NCI-H2196 (cell line): ENCODE results near the gene MTHFSD.

Experiments
- DNase-seq: peaks from one replicate; lab custom pipeline; 2025; ENCODE audit not compliant: unreplicated experiment; lab: John Stamatoyannopoulos, UW

Gene MTHFSD

DNA sequence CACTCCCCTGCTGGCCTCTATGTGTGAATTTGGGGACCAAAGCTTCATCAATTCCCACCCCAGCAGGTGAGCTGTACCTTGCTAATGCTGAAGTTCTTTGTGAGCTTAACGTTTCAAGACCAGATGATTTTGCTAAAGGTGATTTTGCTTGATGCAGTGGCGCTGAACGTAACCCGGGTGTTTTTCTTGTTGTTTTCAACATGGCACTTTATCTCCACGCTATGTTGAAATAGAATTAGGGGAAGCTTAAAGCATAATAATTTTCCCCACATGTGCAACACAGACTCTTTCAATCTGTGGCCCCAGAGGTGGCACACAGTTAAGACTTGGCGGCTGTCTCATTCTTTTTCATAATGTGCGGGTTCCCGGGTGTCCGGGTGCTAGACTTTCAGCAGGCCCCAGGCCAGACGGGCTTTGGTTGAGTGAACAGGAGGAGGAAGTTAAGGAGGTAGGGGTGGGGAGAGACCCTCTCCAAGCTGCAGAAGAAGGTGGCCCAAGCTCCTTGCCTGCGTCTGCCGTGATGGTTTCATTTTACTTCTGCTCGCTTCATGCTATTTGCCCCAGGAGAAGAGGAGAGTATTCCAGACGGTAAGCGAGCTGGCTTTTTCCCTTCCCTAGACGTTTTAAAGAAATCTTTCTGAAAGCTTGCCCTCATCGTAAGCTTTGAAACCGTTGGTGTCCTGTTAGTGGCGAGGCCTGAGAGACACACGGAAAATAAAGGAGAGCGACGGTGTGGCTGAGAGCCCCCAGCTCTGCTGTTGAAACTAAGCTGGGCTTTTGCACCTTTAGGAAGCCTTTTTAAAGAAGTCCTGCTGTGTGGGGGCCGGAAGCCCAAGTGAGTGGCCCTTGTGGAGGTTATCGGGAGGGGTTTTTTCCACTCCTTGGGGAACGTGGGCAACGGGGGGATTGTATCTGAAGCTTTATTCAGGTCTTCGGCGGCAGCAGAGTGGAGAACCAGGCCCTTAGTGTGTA lies 15.8 kb upstream of the MTHFSD start:
- no peak for DNase-seq

DNA sequence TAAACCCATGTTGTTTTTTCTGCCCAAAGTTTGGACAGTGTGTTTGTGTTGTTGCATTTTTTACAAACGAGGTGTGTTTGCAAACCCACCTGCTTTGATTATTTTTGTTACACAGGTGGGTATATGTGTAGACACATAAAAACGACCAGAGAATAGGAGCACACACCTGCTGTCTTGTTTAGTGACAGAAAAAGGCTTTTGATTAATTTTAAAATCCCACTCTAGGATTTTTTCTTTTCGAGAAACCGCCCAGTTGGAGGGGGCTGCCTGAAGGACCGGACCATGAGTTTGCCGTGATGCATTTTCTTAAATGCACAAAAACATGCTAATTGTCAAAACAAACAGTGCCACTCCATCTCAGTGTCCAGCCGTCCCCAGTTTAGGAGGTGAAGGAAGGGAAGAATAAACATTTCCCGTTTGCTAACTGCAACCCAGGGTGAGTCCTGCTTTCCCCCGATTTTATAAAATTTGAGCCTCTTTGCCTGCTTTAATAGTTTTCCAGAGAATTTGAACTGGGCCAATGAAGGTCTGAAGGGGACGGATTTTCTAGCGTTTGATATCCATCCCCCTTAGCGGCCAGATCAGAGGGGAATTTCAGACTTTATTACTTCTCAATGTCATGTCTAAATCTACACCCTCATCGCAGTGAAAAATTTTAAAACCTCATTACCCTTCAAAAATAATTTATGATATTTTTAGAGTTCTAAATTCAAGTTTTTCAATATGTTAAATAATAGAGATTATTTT lies 14.8 kb upstream of the MTHFSD start:
- DNase-seq = no peak

DNA sequence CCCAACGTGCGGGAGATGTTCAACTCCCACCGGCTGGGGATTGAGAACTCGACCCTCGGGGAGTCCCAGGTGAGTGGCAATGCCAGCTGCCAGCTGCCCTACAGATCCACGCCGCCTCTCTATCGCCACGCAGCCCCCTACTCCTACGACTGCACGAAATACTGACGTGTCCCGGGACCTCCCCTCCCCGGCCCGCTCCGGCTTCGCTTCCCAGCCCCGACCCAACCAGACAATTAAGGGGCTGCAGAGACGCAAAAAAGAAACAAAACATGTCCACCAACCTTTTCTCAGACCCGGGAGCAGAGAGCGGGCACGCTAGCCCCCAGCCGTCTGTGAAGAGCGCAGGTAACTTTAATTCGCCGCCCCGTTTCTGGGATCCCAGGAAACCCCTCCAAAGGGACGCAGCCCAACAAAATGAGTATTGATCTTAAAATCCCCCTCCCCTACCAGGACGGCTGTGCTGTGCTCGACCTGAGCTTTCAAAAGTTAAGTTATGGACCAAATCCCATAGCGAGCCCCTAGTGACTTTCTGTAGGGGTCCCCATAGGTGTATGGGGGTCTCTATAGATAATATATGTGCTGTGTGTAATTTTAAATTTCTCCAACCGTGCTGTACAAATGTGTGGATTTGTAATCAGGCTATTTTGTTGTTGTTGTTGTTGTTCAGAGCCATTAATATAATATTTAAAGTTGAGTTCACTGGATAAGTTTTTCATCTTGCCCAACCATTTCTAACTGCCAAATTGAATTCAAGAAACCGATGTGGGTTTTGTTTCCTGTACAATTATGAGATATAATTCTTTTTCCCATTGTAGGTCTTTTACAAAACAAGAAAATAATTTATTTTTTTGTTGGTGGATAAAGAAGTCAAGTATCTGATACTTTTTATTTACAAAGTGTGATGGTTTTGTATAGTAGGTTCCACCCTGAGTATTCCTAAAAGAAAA lies 13.9 kb upstream of the MTHFSD start:
- DNase-seq = no peak

DNA sequence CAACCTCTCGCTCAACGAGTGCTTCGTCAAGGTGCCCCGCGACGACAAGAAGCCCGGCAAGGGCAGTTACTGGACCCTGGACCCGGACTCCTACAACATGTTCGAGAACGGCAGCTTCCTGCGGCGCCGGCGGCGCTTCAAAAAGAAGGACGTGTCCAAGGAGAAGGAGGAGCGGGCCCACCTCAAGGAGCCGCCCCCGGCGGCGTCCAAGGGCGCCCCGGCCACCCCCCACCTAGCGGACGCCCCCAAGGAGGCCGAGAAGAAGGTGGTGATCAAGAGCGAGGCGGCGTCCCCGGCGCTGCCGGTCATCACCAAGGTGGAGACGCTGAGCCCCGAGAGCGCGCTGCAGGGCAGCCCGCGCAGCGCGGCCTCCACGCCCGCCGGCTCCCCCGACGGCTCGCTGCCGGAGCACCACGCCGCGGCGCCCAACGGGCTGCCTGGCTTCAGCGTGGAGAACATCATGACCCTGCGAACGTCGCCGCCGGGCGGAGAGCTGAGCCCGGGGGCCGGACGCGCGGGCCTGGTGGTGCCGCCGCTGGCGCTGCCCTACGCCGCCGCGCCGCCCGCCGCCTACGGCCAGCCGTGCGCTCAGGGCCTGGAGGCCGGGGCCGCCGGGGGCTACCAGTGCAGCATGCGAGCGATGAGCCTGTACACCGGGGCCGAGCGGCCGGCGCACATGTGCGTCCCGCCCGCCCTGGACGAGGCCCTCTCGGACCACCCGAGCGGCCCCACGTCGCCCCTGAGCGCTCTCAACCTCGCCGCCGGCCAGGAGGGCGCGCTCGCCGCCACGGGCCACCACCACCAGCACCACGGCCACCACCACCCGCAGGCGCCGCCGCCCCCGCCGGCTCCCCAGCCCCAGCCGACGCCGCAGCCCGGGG lies 12.9 kb upstream of the MTHFSD start:
- DNase-seq = no peak

DNA sequence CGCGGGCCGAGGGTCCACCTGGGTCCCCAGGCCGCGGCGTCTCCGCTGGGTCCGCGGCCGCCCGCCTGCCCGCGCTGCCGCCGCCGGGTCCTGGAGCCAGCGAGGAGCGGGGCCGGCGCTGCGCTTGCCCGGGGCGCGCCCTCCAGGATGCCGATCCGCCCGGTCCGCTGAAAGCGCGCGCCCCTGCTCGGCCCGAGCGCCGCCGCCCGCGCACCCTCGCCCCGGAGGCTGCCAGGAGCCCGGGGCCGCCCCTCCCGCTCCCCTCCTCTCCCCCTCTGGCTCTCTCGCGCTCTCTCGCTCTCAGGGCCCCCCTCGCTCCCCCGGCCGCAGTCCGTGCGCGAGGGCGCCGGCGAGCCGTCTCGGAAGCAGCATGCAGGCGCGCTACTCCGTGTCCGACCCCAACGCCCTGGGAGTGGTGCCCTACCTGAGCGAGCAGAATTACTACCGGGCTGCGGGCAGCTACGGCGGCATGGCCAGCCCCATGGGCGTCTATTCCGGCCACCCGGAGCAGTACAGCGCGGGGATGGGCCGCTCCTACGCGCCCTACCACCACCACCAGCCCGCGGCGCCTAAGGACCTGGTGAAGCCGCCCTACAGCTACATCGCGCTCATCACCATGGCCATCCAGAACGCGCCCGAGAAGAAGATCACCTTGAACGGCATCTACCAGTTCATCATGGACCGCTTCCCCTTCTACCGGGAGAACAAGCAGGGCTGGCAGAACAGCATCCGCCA lies 12.1 kb upstream of the MTHFSD start:
- no peak for DNase-seq

DNA sequence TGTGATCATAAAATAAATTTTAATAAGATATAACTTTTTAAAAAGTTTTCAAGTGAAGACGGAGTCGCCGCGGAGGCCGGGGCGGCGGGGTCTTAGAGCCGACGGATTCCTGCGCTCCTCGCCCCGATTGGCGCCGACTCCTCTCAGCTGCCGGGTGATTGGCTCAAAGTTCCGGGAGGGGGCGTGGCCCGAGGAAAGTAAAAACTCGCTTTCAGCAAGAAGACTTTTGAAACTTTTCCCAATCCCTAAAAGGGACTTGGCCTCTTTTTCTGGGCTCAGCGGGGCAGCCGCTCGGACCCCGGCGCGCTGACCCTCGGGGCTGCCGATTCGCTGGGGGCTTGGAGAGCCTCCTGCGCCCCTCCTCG lies 11.5 kb upstream of the MTHFSD start, which contains the start of gene FOXC2:
Gene FOXC2, plus strand, starts transcription at position 229 of the 365 bp plus-strand sequence. CDS start 507 bp downstream, outside the sequence.
- DNase-seq = no peak

- no peak for DNase-seq
These were observed 10.8 kb upstream of the MTHFSD start for GRCh38 chr16:86565644-86566511.

- no peak for DNase-seq
These were observed 10.2 kb upstream of the MTHFSD start for GRCh38 chr16:86565181-86565631.

DNA sequence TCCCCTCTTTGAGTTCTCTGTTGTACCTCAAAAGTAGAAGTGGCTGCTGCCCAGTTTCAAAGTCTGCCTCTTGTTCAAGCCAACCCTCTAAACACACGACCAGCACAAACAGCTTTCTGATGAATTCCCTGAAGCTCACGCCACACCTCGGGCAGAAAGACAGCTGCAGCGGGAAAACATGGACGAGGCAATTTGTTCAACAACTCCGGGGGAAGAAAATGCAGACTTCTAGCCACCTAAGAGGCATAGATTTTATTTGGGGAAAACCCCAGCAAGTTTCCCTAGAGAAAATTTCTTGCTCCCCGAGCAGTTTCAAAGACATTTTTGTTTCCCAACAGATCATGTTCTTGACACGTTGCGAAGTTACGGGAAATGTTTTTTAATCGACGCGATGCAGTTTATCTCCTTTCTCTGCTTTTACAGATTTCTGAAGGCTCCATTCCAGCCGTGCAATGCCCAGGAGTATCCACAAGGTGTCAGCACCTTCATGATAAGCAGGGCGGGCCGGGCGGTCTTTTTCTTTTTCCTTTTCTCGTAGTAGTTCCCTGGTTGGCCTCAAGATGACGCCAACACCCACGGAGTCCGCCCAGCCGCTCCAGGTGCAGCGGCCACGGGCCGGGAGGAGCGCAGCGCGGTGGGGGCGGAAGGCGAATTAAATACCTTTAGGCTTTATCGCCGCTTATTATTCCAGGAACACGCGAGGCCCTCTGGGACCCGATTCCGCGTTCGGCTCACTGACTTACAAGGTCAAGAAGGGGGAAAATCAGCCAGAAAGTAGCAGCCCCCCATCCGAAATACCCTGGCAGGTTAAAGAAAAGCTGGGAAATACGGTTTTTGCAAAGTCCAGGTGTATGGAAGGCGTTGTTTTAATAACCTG lies 8.7 kb upstream of the MTHFSD start:
- DNase-seq = peak; percentile 77

DNA sequence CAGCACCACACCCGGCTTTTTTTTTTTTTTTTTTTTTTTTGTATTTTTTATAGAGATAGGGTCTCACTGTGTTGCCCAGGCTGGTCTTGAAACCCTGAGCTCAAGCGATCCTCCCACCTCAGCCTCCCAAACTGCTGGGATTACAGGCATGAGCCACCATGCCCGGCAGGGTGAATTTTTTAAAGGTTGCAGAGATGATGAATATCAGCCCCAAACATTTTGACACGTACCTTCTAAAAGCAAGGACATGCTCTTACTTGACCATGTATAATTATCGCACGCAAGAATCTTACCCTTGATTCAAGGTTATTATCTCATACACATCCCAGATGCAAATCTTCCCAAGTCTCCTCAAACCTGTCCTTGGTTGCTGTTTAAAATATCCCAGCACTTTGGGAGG lies 7.3 kb upstream of the MTHFSD start:
- no peak for DNase-seq

GRCh38 chr16:86559802-86560305 lies 4.8 kb upstream of the MTHFSD start:
- DNase-seq = no peak

- no peak for DNase-seq
These were observed 3.5 kb upstream of the MTHFSD start for GRCh38 chr16:86558355-86559193.

- no peak for DNase-seq
These were observed 2.6 kb upstream of the MTHFSD start for GRCh38 chr16:86557587-86557986.

GRCh38 chr16:86556576-86556975 lies 1.5 kb upstream of the MTHFSD start:
- no peak for DNase-seq

GRCh38 chr16:86555704-86556075 lies 655 bp upstream of the MTHFSD start:
- no peak for DNase-seq

- no peak for DNase-seq
These were observed 477 bp downstream of the MTHFSD start for GRCh38 chr16:86554599-86554916.
